H1 (cell line): ENCODE results near the gene SSR1.

Experiments used
- ATF3 ChIP-seq: IDR thresholded peaks from 2 replicates; pipeline ENCODE4 v1.6.1; 2011; ENCODE audit warnings: low read depth, mild to moderate bottlenecking, low read length; ENCODE audit not compliant: insufficient read depth
- CTCF ChIP-seq, 3 experiments: IDR thresholded peaks; 1 replicate in 2 of 3; 2 replicates in 1 of 3; pipeline versions ENCODE4 v1.5.1 to v1.6.1; 2011; ENCODE audit warnings: low read length in 3 of 3, mild to moderate bottlenecking in 3 of 3, inconsistent platforms in 2 of 3, low read depth in 1 of 3, moderate library complexity in 1 of 3; ENCODE audit not compliant: insufficient read depth in 1 of 3; ENCODE audit errors: control extremely low read depth in 1 of 3
- EP300 ChIP-seq, 2 experiments: IDR thresholded peaks; 1 replicate in 1 of 2; 2 replicates in 1 of 2; pipeline ENCODE4 v1.6.1; 2011 to 2012; ENCODE audit warnings: low read depth in 2 of 2, low read length in 2 of 2, mild to moderate bottlenecking in 2 of 2, borderline replicate concordance in 1 of 2, inconsistent platforms in 1 of 2, moderate library complexity in 1 of 2
- EZH2 ChIP-seq: fragments of 200-600 bp; sonication (generic); IDR thresholded peaks from 2 replicates; pipeline ENCODE4 v1.7.1; 2012; ENCODE audit warnings: low read depth, mild to moderate bottlenecking, moderate library complexity, low read length, inconsistent platforms; ENCODE audit not compliant: severe bottlenecking
- JUN ChIP-seq: IDR thresholded peaks from 2 replicates; pipeline ENCODE4 v1.6.1; 2011; ENCODE audit warnings: low read depth, mild to moderate bottlenecking, improper control_type of control experiment, low read length
- MAFK ChIP-seq: IDR thresholded peaks from 2 replicates; pipeline ENCODE4 v1.6.1; 2012; ENCODE audit warnings: low read depth, mild to moderate bottlenecking, improper control_type of control experiment, low read length
- MAX ChIP-seq: IDR thresholded peaks from 2 replicates; pipeline ENCODE4 v1.6.1; 2012; ENCODE audit warnings: inconsistent platforms
- NANOG ChIP-seq: IDR thresholded peaks from 2 replicates; pipeline ENCODE4 v1.6.1; 2011; ENCODE audit warnings: low read length, low read depth, mild to moderate bottlenecking, inconsistent platforms; ENCODE audit not compliant: insufficient read depth, poor library complexity, severe bottlenecking
- RAD21 ChIP-seq, 2 experiments: IDR thresholded peaks in 1 of 2; conservative IDR thresholded peaks in 1 of 2; 2 replicates each; pipeline ENCODE4 v1.6.1; 2011; ENCODE audit warnings: low read depth in 2 of 2, low read length in 2 of 2, improper control_type of control experiment in 1 of 2, inconsistent platforms in 1 of 2, mild to moderate bottlenecking in 1 of 2, moderate library complexity in 1 of 2
- RNF2 ChIP-seq: fragments of 200-900, 300-1000 bp; sonication (generic); IDR thresholded peaks from 2 replicates; pipeline ENCODE4 v1.7.1; 2016; ENCODE audit warnings: borderline replicate concordance, low read depth, mild to moderate bottlenecking, antibody characterized with exemption, low read length; ENCODE audit not compliant: poor library complexity, severe bottlenecking; ENCODE audit errors: missing control alignments
- SUZ12 ChIP-seq: fragments of 200-600 bp; sonication (generic); IDR thresholded peaks from 2 replicates; pipeline ENCODE4 v1.6.1; 2012; ENCODE audit warnings: mild to moderate bottlenecking, inconsistent platforms, low read length, moderate library complexity, mixed read lengths
- TAF7 ChIP-seq: optimal IDR thresholded peaks from 2 replicates; pipeline ENCODE3; 2011; ENCODE audit warnings: low read depth, mild to moderate bottlenecking, inconsistent platforms, low read length, moderate library complexity, borderline replicate concordance
- TCF12 ChIP-seq: IDR thresholded peaks from 2 replicates; pipeline ENCODE4 v1.6.1; 2011; ENCODE audit warnings: low read depth, mild to moderate bottlenecking, low read length

- TF ChIP-seq RNF2, result no peak
- no peak for TF ChIP-seq CTCF (IDR thresholded peaks at IDR 0.05; ENCODE audit: control extremely low read depth in 1 of 3, insufficient read depth in 1 of 3, low read depth in 1 of 3, low read length in 3 of 3)
- no peak for TF ChIP-seq MAX
- no peak for TF ChIP-seq NANOG
- no peak for TF ChIP-seq TAF7
- no peak for TF ChIP-seq ATF3
- no peak for TF ChIP-seq TCF12
- no peak for TF ChIP-seq SUZ12
- TF ChIP-seq RAD21 (IDR thresholded peaks at IDR 0.05 in 1 of 2, conservative IDR thresholded peaks at IDR 0.05 in 1 of 2; ENCODE audit: low read depth in 2 of 2, low read length in 2 of 2), result no peak
- TF ChIP-seq MAFK, result no peak
- no peak for TF ChIP-seq JUN
- TF ChIP-seq EZH2, result no peak
- TF ChIP-seq EP300 (IDR thresholded peaks at IDR 0.05; ENCODE audit: borderline replicate concordance in 1 of 2, low read depth in 2 of 2, low read length in 2 of 2), result no peak
These were observed 19.2 kb upstream of the SSR1 start for GRCh38 chr6:7332090-7332745.
